B cell (primary cell): Measurements from ENCODE around the gene DENND5B. TPM values are rescaled to one million over a fixed set of nuclear protein-coding genes. Genes with fewer than 3 reads are reported as not detected.

Experiments used
- ATAC-seq: fragments of 200-7000 bp; cut with Tn5 transposase; one replicate; pipeline ENCODE4 v1.10.0; 2021; ENCODE audit warnings: low read depth, mild to moderate bottlenecking, moderate number of reproducible peaks, moderate library complexity
- CTCF ChIA-PET: fragments of 350-600 bp; sonication (Branson Sonifier 250); formaldehyde crosslinking; loops from one replicate; lab custom pipeline; 2021; ENCODE audit warnings: antibody characterized with exemption, inconsistent platforms; lab: Charles Lee
- POLR2A ChIA-PET: fragments of 350-600 bp; sonication (Branson Sonifier 250); formaldehyde crosslinking; loops from one replicate; lab custom pipeline; 2021; ENCODE audit warnings: antibody characterized with exemption; lab: Charles Lee
- DNase-seq: peaks from one replicate; pipeline ENCODE4 v3.0.0; 2013
- H2AFZ ChIP-seq: 2 replicates; pipeline ENCODE4 v1.6.1; 2012; ENCODE audit warnings: mild to moderate bottlenecking, low read depth, low read length; ENCODE audit not compliant: insufficient read depth, poor library complexity, severe bottlenecking
- H3K27ac ChIP-seq, 2 donors: 1 replicate in 1 of 2; 2 replicates in 1 of 2; pipeline ENCODE4 v1.5.1; 2012 to 2013; ENCODE audit warnings: low read length in 2 of 2, mild to moderate bottlenecking in 2 of 2, moderate library complexity in 1 of 2
- H3K27me3 ChIP-seq, 4 experiments: fragments of 200-600 bp in 1 of 4; sonication (generic) in 1 of 4; replicated peaks in 1 of 4; 1 replicate in 2 of 4; 2 replicates in 2 of 4; pipeline versions ENCODE4 v1.6.1 to v1.7.0; 2013 to 2016; ENCODE audit warnings: low read length in 3 of 4, mild to moderate bottlenecking in 2 of 4, mixed read lengths in 1 of 4, moderate library complexity in 1 of 4; ENCODE audit not compliant: insufficient read depth in 4 of 4, control insufficient read depth in 3 of 4; ENCODE audit errors: control extremely low read depth in 1 of 4
- H3K36me3 ChIP-seq, 2 experiments: replicated peaks in 1 of 2; 1 replicate in 1 of 2; 2 replicates in 1 of 2; pipeline versions ENCODE4 v1.6.1 to v1.7.1; 2013; ENCODE audit warnings: low read length in 1 of 2; ENCODE audit not compliant: insufficient read depth in 2 of 2, control insufficient read depth in 1 of 2; ENCODE audit errors: control extremely low read depth in 1 of 2, extremely low read depth in 1 of 2
- H3K4me1 ChIP-seq, 2 donors: fragments of 200-600 bp in 1 of 2; sonication (generic) in 1 of 2; 1 replicate in 1 of 2; 2 replicates in 1 of 2; pipeline versions ENCODE4 v1.5.1 to v1.6.1; 2013 to 2017; ENCODE audit warnings: low read length in 2 of 2; ENCODE audit not compliant: control insufficient read depth in 2 of 2, insufficient read depth in 2 of 2
- H3K4me2 ChIP-seq: replicated peaks from 2 replicates; pipeline ENCODE3; 2012; ENCODE audit warnings: mild to moderate bottlenecking, low read depth, low read length; ENCODE audit not compliant: poor library complexity, severe bottlenecking
- H3K4me3 ChIP-seq, 5 experiments: fragments of 200-600 bp in 1 of 5; sonication (generic) in 1 of 5; 1 replicate in 3 of 5; 2 replicates in 2 of 5; pipeline versions ENCODE4 v1.5.1 to v1.7.0; 2011 to 2016; ENCODE audit warnings: low read length in 4 of 5, mild to moderate bottlenecking in 4 of 5, low read depth in 2 of 5, control low read depth in 1 of 5, moderate library complexity in 1 of 5; ENCODE audit not compliant: insufficient read depth in 1 of 5; ENCODE audit errors: control extremely low read depth in 1 of 5, extremely low read depth in 1 of 5
- H3K79me2 ChIP-seq: fragments of 200-600 bp; sonication (generic); one replicate; pipeline ENCODE4 v1.6.0; 2016; ENCODE audit warnings: low read length; ENCODE audit not compliant: control insufficient read depth, insufficient read depth
- H3K9ac ChIP-seq: fragments of 200-600 bp; sonication (generic); 2 replicates; pipeline ENCODE4 v1.6.1; 2017; ENCODE audit warnings: mild to moderate bottlenecking, low read length, moderate library complexity
- H3K9me3 ChIP-seq, 3 donors: one replicate each; pipeline versions ENCODE4 v1.6.1 to v1.7.1; 2013; ENCODE audit warnings: low read length in 2 of 3; ENCODE audit not compliant: control insufficient read depth in 2 of 3, insufficient read depth in 1 of 3; ENCODE audit errors: control extremely low read depth in 1 of 3
- H4K20me1 ChIP-seq: 2 replicates; pipeline ENCODE4 v1.6.0; 2012; ENCODE audit warnings: mild to moderate bottlenecking, low read length; ENCODE audit not compliant: insufficient read depth, control insufficient read depth, poor library complexity, severe bottlenecking
- H3K27ac Mint-ChIP-seq: one replicate; pipeline ENCODE4 v1.8.0; 2021; ENCODE audit warnings: mixed read lengths
- H3K27me3 Mint-ChIP-seq: one replicate; pipeline ENCODE4 v1.8.0; 2021; ENCODE audit warnings: mixed read lengths
- H3K4me1 Mint-ChIP-seq: one replicate; pipeline ENCODE4 v1.8.0; 2021; ENCODE audit warnings: mixed read lengths
- H3K4me3 Mint-ChIP-seq: one replicate; pipeline ENCODE4 v1.8.0; 2021; ENCODE audit warnings: mixed read lengths
- H3K9me3 Mint-ChIP-seq: one replicate; pipeline ENCODE4 v1.8.0; 2022; ENCODE audit warnings: mixed read lengths; ENCODE audit not compliant: insufficient read depth
- EZH2 ChIP-seq: IDR thresholded peaks from 2 replicates; pipeline ENCODE4 v1.6.1; 2012; ENCODE audit warnings: borderline replicate concordance, low read depth, mild to moderate bottlenecking, moderate library complexity, low read length; ENCODE audit not compliant: insufficient read depth, poor library complexity, severe bottlenecking
- WGBS: methylation state at CpG from one replicate; pipeline ENCODE4 v1.1.5; 2013; ENCODE audit warnings: missing lambda C conversion rate; ENCODE audit not compliant: insufficient coverage; 5-methylcytosine and 5-hydroxymethylcytosine counted together
- intact Hi-C: fragments of 100-400 bp; cut with micrococcal nuclease; formaldehyde crosslinking; loops from one replicate; pipeline ENCODE4 v1.10.0; 2022
- polyA plus RNA-seq: library from polyadenylated mRNA; depleted of rRNA; stranded (reverse); fragments of >200 nt; gene quantifications from 2 replicates; pipeline ENCODE4 v1.2.3, GENCODE V29; 2012
- total RNA-seq, 2 donors: library from RNA; stranded (reverse); fragments of 120-200 nt in 1 of 2; gene quantifications; 1 replicate in 1 of 2; 2 replicates in 1 of 2; pipeline versions ENCODE4 v1.2.3 to v1.2.4, GENCODE V29; 2013 to 2022
- TF ChIP-seq, protein P1 (sequence below): fragments of 200-600 bp; IDR thresholded peaks from one replicate; pipeline ENCODE4 v1.8.0; 2022; ENCODE audit warnings: antibody characterized with exemption, mild to moderate bottlenecking

The DENND5B gene
- total and polyA plus RNA-seq, 2 donors (not counting 1 experiment from before 2014, with no cell fraction given) = 18.7 to 55.3 TPM

DNA sequence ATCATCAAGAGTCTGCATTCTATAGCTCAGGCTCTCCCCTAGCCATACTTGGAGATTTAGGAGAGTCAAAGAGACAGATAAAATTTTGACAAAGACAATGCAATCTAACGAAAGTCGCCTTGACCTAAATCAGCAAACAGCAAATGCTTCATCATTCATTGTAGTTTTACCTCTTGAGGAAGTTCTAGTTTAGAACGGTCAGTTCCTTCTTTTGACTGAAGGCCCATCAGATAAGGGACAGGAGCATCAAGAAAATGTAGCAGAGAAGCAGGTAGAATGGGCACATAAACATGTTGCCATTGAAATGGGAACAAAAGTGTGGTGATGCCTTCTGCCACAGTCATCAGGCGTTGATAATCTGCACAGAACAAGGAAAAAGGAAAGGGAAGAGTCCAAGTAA lies 130.9 kb downstream of the DENND5B start:
- WGBS = 40% methylated on average over 1 of the region's 4 CpGs
- Histone ChIP-seq H3K9me3 (no peaks in the 10 kb centered on the region), H3K36me3 (peaks cover 3 to 17% of the 10 kb centered on the region in 2 experiments), H2AFZ (no peak overlapping the region), H3K4me2 (no peak overlapping the region), H3K27ac (no peak overlapping the region), H3K27me3 (no peaks in the 10 kb centered on the region), H3K4me1 (no peaks in the 10 kb centered on the region), H4K20me1 (no peaks in the 10 kb centered on the region), H3K4me3 (no peak overlapping the region), H3K79me2 (peaks cover 6% of the 10 kb centered on the region), H3K9ac (no peak overlapping the region)
- intact Hi-C loops = no loop called here
- H3K4me3 Mint-ChIP-seq = no peak overlapping the region
- H3K27ac Mint-ChIP-seq = no peak overlapping the region
- TF ChIP-seq, protein P1, sequence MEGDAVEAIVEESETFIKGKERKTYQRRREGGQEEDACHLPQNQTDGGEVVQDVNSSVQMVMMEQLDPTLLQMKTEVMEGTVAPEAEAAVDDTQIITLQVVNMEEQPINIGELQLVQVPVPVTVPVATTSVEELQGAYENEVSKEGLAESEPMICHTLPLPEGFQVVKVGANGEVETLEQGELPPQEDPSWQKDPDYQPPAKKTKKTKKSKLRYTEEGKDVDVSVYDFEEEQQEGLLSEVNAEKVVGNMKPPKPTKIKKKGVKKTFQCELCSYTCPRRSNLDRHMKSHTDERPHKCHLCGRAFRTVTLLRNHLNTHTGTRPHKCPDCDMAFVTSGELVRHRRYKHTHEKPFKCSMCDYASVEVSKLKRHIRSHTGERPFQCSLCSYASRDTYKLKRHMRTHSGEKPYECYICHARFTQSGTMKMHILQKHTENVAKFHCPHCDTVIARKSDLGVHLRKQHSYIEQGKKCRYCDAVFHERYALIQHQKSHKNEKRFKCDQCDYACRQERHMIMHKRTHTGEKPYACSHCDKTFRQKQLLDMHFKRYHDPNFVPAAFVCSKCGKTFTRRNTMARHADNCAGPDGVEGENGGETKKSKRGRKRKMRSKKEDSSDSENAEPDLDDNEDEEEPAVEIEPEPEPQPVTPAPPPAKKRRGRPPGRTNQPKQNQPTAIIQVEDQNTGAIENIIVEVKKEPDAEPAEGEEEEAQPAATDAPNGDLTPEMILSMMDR = no peak
- TF ChIP-seq EZH2 = no peak
- DNase-seq (no peak), ATAC-seq (no peak)
- POLR2A ChIA-PET = no interaction called here
- H3K4me1 Mint-ChIP-seq = peaks cover 7% of the 10 kb centered on the region
- H3K27me3 Mint-ChIP-seq = no peaks in the 10 kb centered on the region
- H3K9me3 Mint-ChIP-seq = no peaks in the 10 kb centered on the region
- CTCF ChIA-PET = no interaction called here

DNA sequence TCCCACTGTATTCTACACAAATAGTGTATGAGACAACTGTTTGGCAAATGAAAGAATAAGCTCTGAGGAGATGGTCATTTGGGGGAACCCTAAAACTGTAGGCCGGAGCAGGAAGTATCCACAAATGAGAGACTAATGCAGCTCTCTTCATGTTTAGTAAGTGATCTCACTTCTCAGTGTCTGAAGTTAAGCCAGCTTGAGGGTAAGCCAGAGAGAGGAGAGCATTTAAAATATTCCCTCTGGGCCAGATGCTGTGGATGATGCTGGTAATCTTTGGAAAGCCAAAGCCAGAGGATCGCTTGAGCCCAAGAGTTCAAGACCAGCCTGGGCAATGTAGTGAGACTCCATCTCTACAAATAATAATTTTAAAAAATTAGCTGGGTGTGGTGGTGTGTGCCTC lies 134.4 kb downstream of the DENND5B start:
- no peaks in the 10 kb centered on the region for H3K9me3 ChIP-seq
- no peak overlapping the region for H3K27ac ChIP-seq
- Mint-ChIP-seq H3K4me1 (peaks cover 7% of the 10 kb centered on the region), H3K4me3 (no peak overlapping the region), H3K27ac (no peak overlapping the region), H3K9me3 (no peaks in the 10 kb centered on the region), H3K27me3 (no peaks in the 10 kb centered on the region)
- H2AFZ ChIP-seq = no peak overlapping the region
- intact Hi-C loops = no loop called here
- no peak overlapping the region for H3K9ac ChIP-seq
- DNase-seq (no peak), ATAC-seq (no peak)
- ChIA-PET POLR2A (no interaction called here), CTCF (interaction anchor here (0.7 to 1.2 kb wide), 3 partner anchors 53 to 196 kb away, joined by 3 to 4 read pairs (median 3); no protein-coding TSS in a partner anchor)
- H3K4me2 ChIP-seq = no peak overlapping the region
- H4K20me1 ChIP-seq = no peaks in the 10 kb centered on the region
- no peaks in the 10 kb centered on the region for H3K4me1 ChIP-seq
- TF ChIP-seq, protein P1 = no peak
- TF ChIP-seq EZH2 = no peak
- H3K36me3 ChIP-seq = peaks cover 5 to 34% of the 10 kb centered on the region in 2 experiments
- H3K4me3 ChIP-seq = no peak overlapping the region
- H3K27me3 ChIP-seq = no peaks in the 10 kb centered on the region
- peaks cover 4% of the 10 kb centered on the region for H3K79me2 ChIP-seq
- 80% methylated on average over 1 of the region's 2 CpGs for WGBS
